HEK293 (cell line): Measurements from ENCODE around the gene GARIN5A.
A peak's percentile ranks its signal among the peaks of the same experiment; 100 is the strongest.

Source experiments
- CTCF ChIA-PET: fragments of 350-600 bp; formaldehyde crosslinking; extraction: SDS; loops from one replicate; lab custom pipeline; 2021; ENCODE audit warnings: antibody characterized with exemption; lab: Yijun Ruan, JAX
- POLR2A ChIA-PET: fragments of 300-600 bp; formaldehyde crosslinking; extraction: SDS; loops from one replicate; lab custom pipeline; 2020; ENCODE audit warnings: antibody characterized with exemption, inconsistent platforms; lab: Yijun Ruan, JAX
- H3K27ac ChIP-seq: fragments of 200-500 bp; sonication (Bioruptor generic); 2 replicates; pipeline ENCODE4 v1.5.1; 2014; ENCODE audit warnings: low read depth, low read length, control low read depth, inconsistent platforms; ENCODE audit errors: extremely low read depth
- H3K36me3 ChIP-seq, 2 experiments: fragments of 200-500 bp in 1 of 2; sonication (Bioruptor generic) in 1 of 2; 1 replicate in 1 of 2; 2 replicates in 1 of 2; pipeline ENCODE4 v1.5.1; 2014 to 2017; ENCODE audit warnings: inconsistent platforms in 2 of 2, low read length in 2 of 2; ENCODE audit not compliant: control insufficient read depth in 2 of 2, insufficient read depth in 1 of 2
- H3K4me1 ChIP-seq: fragments of 200-500 bp; sonication (Bioruptor generic); 2 replicates; pipeline ENCODE4 v1.5.1; 2014; ENCODE audit warnings: mild to moderate bottlenecking, low read length, inconsistent platforms; ENCODE audit not compliant: control insufficient read depth, insufficient read depth
- H3K4me3 ChIP-seq: 2 replicates; pipeline ENCODE4 v1.5.1; 2011; ENCODE audit warnings: low read depth, mild to moderate bottlenecking, control low read depth, low read length, moderate library complexity
- H3K9me3 ChIP-seq: fragments of 200-500 bp; sonication (Bioruptor generic); 2 replicates; pipeline ENCODE4 v1.5.1; 2014; ENCODE audit warnings: low read depth, low read length, inconsistent platforms; ENCODE audit not compliant: control insufficient read depth, insufficient read depth
- HOXA7 ChIP-seq: sonication (generic); formaldehyde crosslinking; IDR thresholded peaks from 2 replicates; pipeline ENCODE4 v1.8.1; 2022; ENCODE audit warnings: missing genetic modification reagents, borderline replicate concordance
- KLF16 ChIP-seq: fragments of 450-650 bp; formaldehyde crosslinking; IDR thresholded peaks from 2 replicates; pipeline ENCODE4 v1.5.1; 2017; ENCODE audit warnings: missing biosample characterization, missing genetic modification characterization
- MZF1 ChIP-seq: fragments of 450-650 bp; formaldehyde crosslinking; IDR thresholded peaks from 2 replicates; pipeline ENCODE4 v1.5.1; 2017; ENCODE audit warnings: missing biosample characterization, missing genetic modification characterization, borderline replicate concordance
- PRDM6 ChIP-seq: fragments of 450-650 bp; formaldehyde crosslinking; IDR thresholded peaks from 2 replicates; pipeline ENCODE4 v1.5.1; 2017; ENCODE audit warnings: missing biosample characterization, missing genetic modification characterization
- ZBTB20 ChIP-seq: fragments of 450-650 bp; formaldehyde crosslinking; IDR thresholded peaks from 2 replicates; pipeline ENCODE4 v1.5.1; 2016; ENCODE audit warnings: missing biosample characterization, missing genetic modification characterization
- ZBTB21 ChIP-seq: fragments of 450-650 bp; formaldehyde crosslinking; IDR thresholded peaks from 2 replicates; pipeline ENCODE4 v1.5.1; 2017; ENCODE audit warnings: missing biosample characterization, missing genetic modification characterization
- ZEB2 ChIP-seq: fragments of 450-650 bp; formaldehyde crosslinking; IDR thresholded peaks from 2 replicates; pipeline ENCODE4 v1.5.1; 2016; ENCODE audit warnings: missing biosample characterization, missing genetic modification characterization
- ZFP41 ChIP-seq: fragments of 450-650 bp; formaldehyde crosslinking; IDR thresholded peaks from 2 replicates; pipeline ENCODE4 v1.5.1; 2016; ENCODE audit warnings: missing biosample characterization, missing genetic modification characterization, borderline replicate concordance
- ZNF112 ChIP-seq: fragments of 450-650 bp; formaldehyde crosslinking; IDR thresholded peaks from 2 replicates; pipeline ENCODE4 v1.5.0; 2017; ENCODE audit warnings: missing biosample characterization, missing genetic modification characterization
- ZNF121 ChIP-seq: fragments of 450-650 bp; formaldehyde crosslinking; IDR thresholded peaks from 2 replicates; pipeline ENCODE4 v1.5.1; 2016; ENCODE audit warnings: missing biosample characterization, missing genetic modification characterization
- ZNF140 ChIP-seq: fragments of 450-650 bp; formaldehyde crosslinking; IDR thresholded peaks from 2 replicates; pipeline ENCODE4 v1.5.1; 2016; ENCODE audit warnings: missing biosample characterization, missing genetic modification characterization
- ZNF202 ChIP-seq: fragments of 450-650 bp; formaldehyde crosslinking; IDR thresholded peaks from 2 replicates; pipeline ENCODE4 v1.5.1; 2016; ENCODE audit warnings: missing biosample characterization, missing genetic modification characterization, borderline replicate concordance
- ZNF211 ChIP-seq: fragments of 450-650 bp; formaldehyde crosslinking; IDR thresholded peaks from 2 replicates; pipeline ENCODE4 v1.5.1; 2016; ENCODE audit warnings: low read depth, missing biosample characterization, missing genetic modification characterization
- ZNF292 ChIP-seq: fragments of 450-650 bp; formaldehyde crosslinking; IDR thresholded peaks from 2 replicates; pipeline ENCODE4 v1.5.1; 2016; ENCODE audit warnings: low read depth, missing biosample characterization, missing genetic modification characterization, borderline replicate concordance
- ZNF350 ChIP-seq: fragments of 450-650 bp; formaldehyde crosslinking; IDR thresholded peaks from 2 replicates; pipeline ENCODE4 v1.5.0; 2017; ENCODE audit warnings: missing biosample characterization, mild to moderate bottlenecking, missing genetic modification characterization
- ZNF426 ChIP-seq: fragments of 450-650 bp; formaldehyde crosslinking; IDR thresholded peaks from 2 replicates; pipeline ENCODE4 v1.5.1; 2017; ENCODE audit warnings: missing biosample characterization, missing genetic modification characterization, mild to moderate bottlenecking, inconsistent platforms, moderate library complexity
- ZNF530 ChIP-seq: fragments of 450-650 bp; formaldehyde crosslinking; IDR thresholded peaks from 2 replicates; pipeline ENCODE4 v1.5.1; 2016; ENCODE audit warnings: low read depth, missing biosample characterization, missing genetic modification characterization
- ZNF555 ChIP-seq: fragments of 450-650 bp; formaldehyde crosslinking; conservative IDR thresholded peaks from 2 replicates; pipeline ENCODE4 v1.5.1; 2017; ENCODE audit warnings: missing biosample characterization, mild to moderate bottlenecking, missing genetic modification characterization, inconsistent platforms
- ZNF596 ChIP-seq: fragments of 450-650 bp; IDR thresholded peaks from 2 replicates; pipeline ENCODE4 v1.5.0; 2018; ENCODE audit warnings: missing biosample characterization, mild to moderate bottlenecking, missing genetic modification characterization, moderate library complexity
- ZNF610 ChIP-seq: fragments of 450-650 bp; formaldehyde crosslinking; IDR thresholded peaks from 2 replicates; pipeline ENCODE4 v1.5.1; 2016; ENCODE audit warnings: missing biosample characterization, missing genetic modification characterization, borderline replicate concordance
- ZNF76 ChIP-seq: fragments of 450-650 bp; formaldehyde crosslinking; IDR thresholded peaks from 2 replicates; pipeline ENCODE4; 2016; ENCODE audit warnings: low read depth, missing biosample characterization, missing genetic modification characterization, borderline replicate concordance
- ZNF776 ChIP-seq: fragments of 450-650 bp; formaldehyde crosslinking; IDR thresholded peaks from 2 replicates; pipeline ENCODE4 v1.5.0; 2017; ENCODE audit warnings: missing biosample characterization, missing genetic modification characterization, borderline replicate concordance
- ZXDB ChIP-seq: fragments of 450-650 bp; formaldehyde crosslinking; IDR thresholded peaks from 2 replicates; pipeline ENCODE4 v1.5.1; 2016; ENCODE audit warnings: missing biosample characterization, missing genetic modification characterization
- TF ChIP-seq, protein P1 (sequence below): fragments of 450-650 bp; formaldehyde crosslinking; IDR thresholded peaks from 2 replicates; pipeline ENCODE4 v1.5.1; 2016; ENCODE audit warnings: missing biosample characterization, missing genetic modification characterization
- TF ChIP-seq, protein P2 (sequence below): fragments of 450-650 bp; formaldehyde crosslinking; IDR thresholded peaks from 2 replicates; pipeline ENCODE4 v1.5.1; 2016; ENCODE audit warnings: missing biosample characterization, missing genetic modification characterization
- TF ChIP-seq, protein P3 (sequence below): fragments of 450-650 bp; formaldehyde crosslinking; IDR thresholded peaks from 2 replicates; pipeline ENCODE4 v1.5.1; 2016; ENCODE audit warnings: missing biosample characterization, missing genetic modification characterization, borderline replicate concordance

Gene GARIN5A

GRCh38 chr19:50427997-50428425, 48.6 kb downstream of the GARIN5A start (continued):
- TF ChIP-seq, protein P1, sequence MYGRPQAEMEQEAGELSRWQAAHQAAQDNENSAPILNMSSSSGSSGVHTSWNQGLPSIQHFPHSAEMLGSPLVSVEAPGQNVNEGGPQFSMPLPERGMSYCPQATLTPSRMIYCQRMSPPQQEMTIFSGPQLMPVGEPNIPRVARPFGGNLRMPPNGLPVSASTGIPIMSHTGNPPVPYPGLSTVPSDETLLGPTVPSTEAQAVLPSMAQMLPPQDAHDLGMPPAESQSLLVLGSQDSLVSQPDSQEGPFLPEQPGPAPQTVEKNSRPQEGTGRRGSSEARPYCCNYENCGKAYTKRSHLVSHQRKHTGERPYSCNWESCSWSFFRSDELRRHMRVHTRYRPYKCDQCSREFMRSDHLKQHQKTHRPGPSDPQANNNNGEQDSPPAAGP = no peak
- TF ChIP-seq ZXDB (tag by site-specific recombination) = no peak
- TF ChIP-seq ZNF610 (tag by site-specific recombination) = no peak
- no peak for TF ChIP-seq ZFP41 (tag by site-specific recombination)
- TF ChIP-seq ZNF202 (tag by site-specific recombination) = no peak
- TF ChIP-seq ZNF211 (tag by site-specific recombination) = no peak
- TF ChIP-seq ZNF426 = no peak

DNA sequence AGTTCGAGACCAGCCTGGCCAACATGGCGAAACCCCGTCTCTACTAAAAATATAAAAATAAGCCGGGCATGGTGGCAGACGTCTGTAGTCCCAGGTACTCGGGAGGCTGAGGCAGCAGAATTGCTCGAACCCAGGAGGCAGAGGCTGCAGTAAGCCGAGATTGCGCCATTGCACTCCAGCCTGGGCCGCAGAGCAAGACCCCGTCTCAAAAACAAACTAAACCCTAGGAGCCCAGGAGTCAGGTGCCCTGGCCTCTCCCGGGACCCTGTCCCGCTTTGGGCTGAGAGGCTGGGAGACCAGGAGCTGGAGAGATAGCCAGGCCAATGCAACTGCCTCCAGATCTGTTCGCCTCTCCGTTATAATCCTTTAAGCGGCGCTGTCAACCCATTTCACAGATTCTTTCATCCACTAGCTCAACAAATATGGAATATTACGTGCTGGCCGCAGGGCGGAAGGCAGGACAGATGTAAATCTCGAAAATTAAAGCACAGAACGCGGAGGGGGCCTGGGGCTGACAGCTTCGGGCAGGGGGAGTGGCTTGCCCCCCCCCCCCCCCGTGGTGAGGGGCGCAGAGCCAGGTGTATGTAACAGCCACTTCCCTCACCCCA, 49.2 kb downstream of the GARIN5A start:
- Histone ChIP-seq H3K4me3 (no peak overlapping the region), H3K4me1 (peaks cover 2% of the 10 kb centered on the region)
- CTCF ChIA-PET = interaction anchor here (0.6 to 1.4 kb wide), 2 partner anchors 34 to 64 kb away, joined by 4 to 7 read pairs; no protein-coding TSS in a partner anchor
- no peak for TF ChIP-seq ZNF555 (tag by site-specific recombination)
- TF ChIP-seq PRDM6 (tag by site-specific recombination) = no peak
- TF ChIP-seq KLF16 = no peak
- no peak for TF ChIP-seq ZNF140 (tag by site-specific recombination)
- TF ChIP-seq, protein P2, sequence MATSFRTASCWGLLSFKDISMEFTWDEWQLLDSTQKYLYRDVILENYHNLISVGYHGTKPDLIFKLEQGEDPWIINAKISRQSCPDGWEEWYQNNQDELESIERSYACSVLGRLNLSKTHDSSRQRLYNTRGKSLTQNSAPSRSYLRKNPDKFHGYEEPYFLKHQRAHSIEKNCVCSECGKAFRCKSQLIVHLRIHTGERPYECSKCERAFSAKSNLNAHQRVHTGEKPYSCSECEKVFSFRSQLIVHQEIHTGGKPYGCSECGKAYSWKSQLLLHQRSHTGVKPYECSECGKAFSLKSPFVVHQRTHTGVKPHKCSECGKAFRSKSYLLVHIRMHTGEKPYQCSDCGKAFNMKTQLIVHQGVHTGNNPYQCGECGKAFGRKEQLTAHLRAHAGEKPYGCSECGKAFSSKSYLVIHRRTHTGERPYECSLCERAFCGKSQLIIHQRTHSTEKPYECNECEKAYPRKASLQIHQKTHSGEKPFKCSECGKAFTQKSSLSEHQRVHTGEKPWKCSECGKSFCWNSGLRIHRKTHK (tag by site-specific recombination) = no peak
- TF ChIP-seq ZNF121 = peak; percentile 26; the same call in 1 of the 2 replicates
- TF ChIP-seq, all 188 proteins: peak for 1
- H3K9me3 ChIP-seq = no peaks in the 10 kb centered on the region
- H3K36me3 ChIP-seq = no peaks in the 10 kb centered on the region
- H3K27ac ChIP-seq = no peak overlapping the region
- POLR2A ChIA-PET = no interaction called here

DNA sequence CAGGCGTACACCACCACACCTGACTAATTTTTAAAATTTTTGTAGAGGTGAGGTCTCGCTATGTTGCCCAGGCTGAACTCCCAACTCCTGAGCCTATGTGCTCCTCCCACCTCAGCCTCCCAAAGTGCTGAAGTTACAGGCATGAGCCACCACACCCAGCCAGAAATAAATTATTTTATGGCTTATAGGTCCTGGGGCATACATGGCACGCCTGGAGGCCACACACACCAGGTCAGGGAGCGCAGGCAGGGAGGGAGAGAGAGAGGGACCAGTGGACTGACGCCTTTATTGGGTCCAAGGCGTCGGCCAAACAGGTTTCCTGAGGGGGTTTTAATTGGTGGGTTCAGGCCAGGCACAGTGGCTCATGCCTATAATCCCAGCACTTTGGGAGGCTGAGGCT, 51.1 kb downstream of the GARIN5A start:
- Histone ChIP-seq H3K27ac (no peak overlapping the region), H3K4me3 (no peak overlapping the region), H3K36me3 (no peaks in the 10 kb centered on the region), H3K4me1 (no peaks in the 10 kb centered on the region), H3K9me3 (no peaks in the 10 kb centered on the region)
- ChIA-PET POLR2A (interaction anchor here (0.6 kb wide), 1 partner anchor 189 kb away, joined by 5 read pairs; no protein-coding TSS in a partner anchor), CTCF (interaction anchor here (1.0 to 2.4 kb wide), 3 partner anchors 10 to 68 kb away, joined by 5 to 12 read pairs (median 6); no protein-coding TSS in a partner anchor)
- TF ChIP-seq, protein P3, sequence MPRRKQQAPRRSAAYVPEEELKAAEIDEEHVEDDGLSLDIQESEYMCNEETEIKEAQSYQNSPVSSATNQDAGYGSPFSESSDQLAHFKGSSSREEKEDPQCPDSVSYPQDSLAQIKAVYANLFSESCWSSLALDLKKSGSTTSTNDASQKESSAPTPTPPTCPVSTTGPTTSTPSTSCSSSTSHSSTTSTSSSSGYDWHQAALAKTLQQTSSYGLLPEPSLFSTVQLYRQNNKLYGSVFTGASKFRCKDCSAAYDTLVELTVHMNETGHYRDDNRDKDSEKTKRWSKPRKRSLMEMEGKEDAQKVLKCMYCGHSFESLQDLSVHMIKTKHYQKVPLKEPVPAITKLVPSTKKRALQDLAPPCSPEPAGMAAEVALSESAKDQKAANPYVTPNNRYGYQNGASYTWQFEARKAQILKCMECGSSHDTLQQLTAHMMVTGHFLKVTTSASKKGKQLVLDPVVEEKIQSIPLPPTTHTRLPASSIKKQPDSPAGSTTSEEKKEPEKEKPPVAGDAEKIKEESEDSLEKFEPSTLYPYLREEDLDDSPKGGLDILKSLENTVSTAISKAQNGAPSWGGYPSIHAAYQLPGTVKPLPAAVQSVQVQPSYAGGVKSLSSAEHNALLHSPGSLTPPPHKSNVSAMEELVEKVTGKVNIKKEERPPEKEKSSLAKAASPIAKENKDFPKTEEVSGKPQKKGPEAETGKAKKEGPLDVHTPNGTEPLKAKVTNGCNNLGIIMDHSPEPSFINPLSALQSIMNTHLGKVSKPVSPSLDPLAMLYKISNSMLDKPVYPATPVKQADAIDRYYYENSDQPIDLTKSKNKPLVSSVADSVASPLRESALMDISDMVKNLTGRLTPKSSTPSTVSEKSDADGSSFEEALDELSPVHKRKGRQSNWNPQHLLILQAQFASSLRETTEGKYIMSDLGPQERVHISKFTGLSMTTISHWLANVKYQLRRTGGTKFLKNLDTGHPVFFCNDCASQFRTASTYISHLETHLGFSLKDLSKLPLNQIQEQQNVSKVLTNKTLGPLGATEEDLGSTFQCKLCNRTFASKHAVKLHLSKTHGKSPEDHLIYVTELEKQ (tag by site-specific recombination) = no peak
- TF ChIP-seq ZNF140 (tag by site-specific recombination) = no peak
- no peak for TF ChIP-seq ZNF292 (tag by site-specific recombination)
- no peak for TF ChIP-seq ZNF76
- TF ChIP-seq ZEB2 = no peak
- no peak for TF ChIP-seq ZNF112 (tag by site-specific recombination)
- TF ChIP-seq ZNF530 (tag by site-specific recombination) = no peak
- TF ChIP-seq HOXA7 (CRISPR knock-in tag) = no peak
- TF ChIP-seq ZNF350 = no peak
- TF ChIP-seq ZNF776 (tag by site-specific recombination) = no peak
- TF ChIP-seq MZF1 = no peak
- TF ChIP-seq ZNF596 (tag by site-specific recombination) = no peak
- TF ChIP-seq ZBTB20 = no peak
- no peak for TF ChIP-seq ZBTB21 (tag by site-specific recombination)
